Renal cortical epithelial cell (primary cell): ENCODE results near the gene SEPTIN6. TPM values are rescaled to one million over a fixed set of nuclear protein-coding genes. Genes with fewer than 3 reads are reported as not detected.
"Not testable (repeated sequence)": the region's sequence is repeated elsewhere in the genome, so short reads cannot be mapped to it uniquely, and the experiment has no call there.

Source experiments
- DNase-seq: peaks from one replicate; pipeline ENCODE4 v3.0.0-alpha.2; 2011; ENCODE audit warnings: low read depth
- total RNA-seq: library from RNA; depleted of rRNA; stranded (reverse); fragments of >200 nt; gene quantifications from 2 replicates; pipeline ENCODE4 v1.2.3, GENCODE V29; 2014

SEPTIN6 gene
- total RNA-seq, 1 donor from 2014 or later = 31.5 TPM

GRCh38 chrX:119690921-119691716 lies 1.8 kb downstream of the SEPTIN6 start:
- no peak for DNase-seq

GRCh38 chrX:119688911-119689321 lies 4.1 kb downstream of the SEPTIN6 start:
- no peak for DNase-seq

GRCh38 chrX:119687661-119688413 lies 5.1 kb downstream of the SEPTIN6 start:
- DNase-seq = no peak

- no peak for DNase-seq
These were observed 6.8 kb downstream of the SEPTIN6 start for GRCh38 chrX:119686087-119686691.

- DNase-seq = no peak
These were observed 7.5 kb downstream of the SEPTIN6 start for GRCh38 chrX:119685225-119686066.

- DNase-seq = no peak
These were observed 8.1 kb downstream of the SEPTIN6 start for GRCh38 chrX:119684916-119685224.

- DNase-seq = not testable (repeated sequence)
These were observed 8.7 kb downstream of the SEPTIN6 start for GRCh38 chrX:119684312-119684711.

- DNase-seq = no peak
These were observed 10.7 kb downstream of the SEPTIN6 start for GRCh38 chrX:119682019-119682989.

- DNase-seq = no peak
These were observed 15.3 kb downstream of the SEPTIN6 start for GRCh38 chrX:119677654-119677981.

GRCh38 chrX:119676949-119677653 lies 15.9 kb downstream of the SEPTIN6 start:
- DNase-seq = peak; percentile 44

GRCh38 chrX:119673336-119673735 lies 19.6 kb downstream of the SEPTIN6 start:
- DNase-seq = no peak

- no peak for DNase-seq
These were observed 20.5 kb downstream of the SEPTIN6 start for GRCh38 chrX:119672426-119672825.

- DNase-seq = no peak
These were observed 23.4 kb downstream of the SEPTIN6 start for GRCh38 chrX:119669424-119670037.

GRCh38 chrX:119667111-119667878 lies 25.7 kb downstream of the SEPTIN6 start:
- no peak for DNase-seq

- not testable (repeated sequence) for DNase-seq
These were observed 28.1 kb downstream of the SEPTIN6 start for GRCh38 chrX:119664877-119665276.

- no peak for DNase-seq
These were observed 31.5 kb downstream of the SEPTIN6 start for GRCh38 chrX:119661486-119661885.

- no peak for DNase-seq
These were observed 33.4 kb downstream of the SEPTIN6 start for GRCh38 chrX:119659522-119659921.

GRCh38 chrX:119655125-119655524 lies 37.8 kb downstream of the SEPTIN6 start:
- peak; percentile 42 for DNase-seq

- DNase-seq = no peak
These were observed 38.8 kb downstream of the SEPTIN6 start for GRCh38 chrX:119654112-119654531.
